GM19467 (cell line): ENCODE data around the gene PTPN4.
"Not testable (repeated sequence)": the region's sequence is repeated elsewhere in the genome, so short reads cannot be mapped to it uniquely, and the experiment has no call there.

Source experiments
- ATAC-seq: cut with Tn5 transposase; IDR thresholded peaks from one replicate; pipeline ENCODE4 v1.9.1; 2021; ENCODE audit warnings: mild to moderate bottlenecking, moderate library complexity; ENCODE audit not compliant: unreplicated experiment

PTPN4 gene

DNA sequence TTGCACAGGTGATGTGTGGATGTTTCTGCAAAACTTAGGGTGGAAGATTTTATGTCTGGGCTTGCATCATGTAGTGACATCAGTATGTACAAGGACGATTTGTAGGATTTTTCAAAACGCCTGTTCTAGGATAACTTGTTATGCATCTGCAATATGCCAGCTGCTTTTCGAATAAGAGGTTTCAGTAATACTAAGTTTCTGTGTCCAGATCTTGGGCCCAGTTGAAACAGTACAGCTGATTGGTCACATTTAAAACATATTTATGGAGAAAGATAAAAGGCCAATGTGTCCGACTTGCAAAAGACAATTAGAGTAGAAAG, 1.2 kb downstream of the PTPN4 start:
- no peak for ATAC-seq

DNA sequence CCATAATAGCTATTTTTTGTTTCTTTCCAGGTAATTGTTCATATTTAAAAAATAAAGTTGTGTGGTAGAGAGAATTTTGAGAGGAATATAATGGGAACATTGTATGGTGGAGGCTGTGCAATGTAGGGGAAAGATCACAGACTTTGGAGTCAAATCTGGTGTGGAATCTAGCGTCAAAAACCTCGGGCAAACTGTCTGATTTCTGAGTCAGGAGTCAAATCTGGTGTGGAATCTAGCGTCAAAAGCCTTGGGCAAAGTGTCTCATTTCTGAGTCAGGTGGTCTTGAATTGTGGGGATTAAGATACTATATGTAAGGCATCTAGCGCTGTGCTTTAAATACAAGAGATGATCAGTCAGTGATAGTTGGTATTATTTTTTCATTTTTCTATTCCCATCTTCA, 5.1 kb downstream of the PTPN4 start:
- no peak for ATAC-seq

DNA sequence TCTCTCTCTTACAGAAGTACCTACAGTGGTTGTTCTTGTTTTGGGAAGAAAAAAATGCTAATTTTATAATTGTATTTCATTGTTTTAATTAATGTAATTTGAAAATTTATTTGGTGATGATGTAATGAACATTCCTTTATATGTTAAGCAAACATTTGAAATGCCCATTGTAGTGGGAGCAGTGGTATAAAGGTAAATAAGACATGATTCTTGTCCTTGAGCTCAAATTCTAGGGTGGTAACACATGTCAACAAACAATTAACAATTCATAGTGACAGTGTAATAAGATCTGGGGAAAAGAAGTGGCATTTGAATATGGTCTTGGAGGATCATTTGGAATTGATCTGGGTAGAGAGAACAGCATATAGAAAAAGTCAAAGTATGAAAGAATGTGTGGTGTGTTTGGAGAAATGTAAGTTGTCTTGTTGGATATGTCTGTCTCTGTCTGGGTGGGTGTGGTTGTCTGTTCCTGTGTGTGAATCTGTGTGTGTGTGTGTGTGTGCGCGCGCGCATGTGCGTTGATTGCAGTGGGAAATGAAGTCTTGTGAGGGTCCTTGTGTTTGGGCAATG, 5.8 kb downstream of the PTPN4 start:
- no peak for ATAC-seq

DNA sequence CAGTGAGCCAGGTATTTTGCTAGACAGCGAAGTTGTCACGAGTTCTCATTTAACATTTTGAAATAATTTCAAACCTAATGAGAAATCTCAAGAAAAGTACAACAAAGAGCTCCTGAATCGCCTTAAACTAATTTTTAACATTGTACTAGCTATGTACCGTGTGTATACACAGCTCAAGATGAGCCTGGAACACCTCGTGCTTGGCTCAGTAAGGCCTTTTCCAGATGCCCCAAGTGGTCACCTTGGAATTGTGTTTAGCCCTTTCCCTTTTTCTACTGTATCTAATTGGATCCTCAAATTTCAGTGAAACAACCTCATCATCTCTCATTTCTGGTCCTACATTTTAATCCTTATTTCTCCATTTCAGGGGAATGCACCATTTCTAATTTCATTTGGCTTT, 7.2 kb downstream of the PTPN4 start:
- ATAC-seq = no peak

DNA sequence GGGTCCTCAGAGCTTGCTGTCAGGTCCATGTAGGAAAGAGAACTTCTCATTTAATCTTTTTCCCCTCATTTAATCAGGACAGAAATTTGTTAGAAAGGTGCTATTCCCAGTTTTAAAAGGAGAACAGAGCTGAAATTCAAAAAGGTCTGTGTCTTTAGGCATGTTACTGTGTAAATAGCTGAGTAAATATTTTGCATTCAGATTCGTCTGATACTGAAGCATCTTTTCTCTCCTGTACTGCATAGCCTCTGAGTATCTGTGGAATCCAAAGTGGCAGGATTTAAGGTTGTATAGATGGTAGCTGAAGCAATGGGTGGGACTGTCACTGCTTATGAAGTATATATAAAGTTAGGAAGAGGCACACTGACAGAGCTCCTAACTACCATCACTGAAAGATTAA, 9.0 kb downstream of the PTPN4 start:
- no peak for ATAC-seq

DNA sequence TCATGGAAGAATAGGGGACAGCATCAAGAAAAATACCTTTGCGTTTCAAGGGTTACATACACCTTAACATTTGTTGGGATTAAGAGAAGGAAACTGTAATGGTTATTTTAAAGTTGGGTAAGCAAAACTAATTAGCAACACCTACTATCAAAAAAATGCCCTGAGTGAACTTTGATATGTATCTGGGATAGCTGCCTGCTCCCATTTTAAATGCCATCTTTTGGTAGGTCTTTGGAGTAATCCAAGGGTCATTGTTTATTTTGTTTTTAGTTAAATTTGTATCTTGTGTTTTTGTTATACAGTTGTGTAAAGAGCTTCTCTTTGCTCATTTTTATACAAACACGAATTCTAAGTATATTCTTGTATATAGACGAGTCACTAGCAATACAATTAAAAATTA, 9.9 kb downstream of the PTPN4 start:
- no peak for ATAC-seq

DNA sequence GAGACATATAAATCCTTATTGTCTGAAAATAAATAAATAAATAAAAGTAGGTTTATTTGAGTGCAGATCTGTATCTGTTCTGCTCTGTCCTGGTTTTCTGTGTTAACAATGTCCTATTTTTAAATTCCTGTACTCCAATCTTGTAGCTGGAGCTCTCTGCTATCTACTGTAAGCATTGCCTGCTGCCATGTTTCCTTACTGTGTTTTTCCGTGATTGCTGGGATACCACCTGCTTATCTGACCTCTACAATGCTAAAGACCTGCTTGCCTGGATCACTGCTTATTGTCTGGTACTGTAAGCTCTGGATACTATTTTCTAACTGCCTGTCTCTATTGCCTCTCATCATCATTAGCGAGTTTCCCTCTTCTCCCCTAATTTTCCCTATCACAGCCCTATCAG, 11.6 kb downstream of the PTPN4 start:
- ATAC-seq = no peak

DNA sequence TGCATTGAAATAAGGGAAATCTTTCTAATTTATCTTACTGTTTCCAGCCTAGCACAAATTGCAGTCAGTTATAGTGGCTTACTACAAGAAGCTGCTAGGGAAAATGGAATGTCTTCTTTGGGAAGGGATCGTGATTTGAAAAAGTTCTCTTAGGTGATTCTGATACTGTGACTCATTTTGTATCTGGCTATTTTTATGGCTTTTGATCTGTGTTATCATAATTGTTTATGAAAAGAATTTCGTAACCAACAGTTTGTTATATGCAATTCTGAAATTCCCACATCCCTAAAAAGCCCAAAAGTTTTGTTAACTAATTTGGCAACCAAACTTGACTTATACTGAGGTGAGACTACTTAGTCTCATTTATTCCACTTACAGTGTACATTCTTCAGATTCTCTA, 12.4 kb downstream of the PTPN4 start:
- ATAC-seq = no peak

DNA sequence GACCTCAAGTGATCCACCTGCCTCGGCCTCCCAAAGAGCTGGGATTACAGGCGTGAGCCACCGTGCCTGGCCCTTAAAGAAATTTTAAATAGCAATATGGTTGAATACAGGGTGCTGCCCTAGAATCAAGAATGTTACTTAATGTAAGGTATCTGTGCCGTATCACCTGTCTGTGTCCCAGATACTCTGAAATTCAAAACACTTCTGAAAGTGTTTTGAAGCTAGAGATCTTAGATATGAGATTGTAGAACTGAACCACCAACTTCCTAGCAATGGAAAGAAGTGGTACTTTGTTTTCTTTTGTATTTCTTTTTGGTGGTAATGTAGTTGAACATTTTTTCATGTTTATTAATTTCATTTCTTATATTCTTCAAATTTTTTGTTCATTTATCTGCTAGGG, 13.0 kb downstream of the PTPN4 start:
- no peak for ATAC-seq

DNA sequence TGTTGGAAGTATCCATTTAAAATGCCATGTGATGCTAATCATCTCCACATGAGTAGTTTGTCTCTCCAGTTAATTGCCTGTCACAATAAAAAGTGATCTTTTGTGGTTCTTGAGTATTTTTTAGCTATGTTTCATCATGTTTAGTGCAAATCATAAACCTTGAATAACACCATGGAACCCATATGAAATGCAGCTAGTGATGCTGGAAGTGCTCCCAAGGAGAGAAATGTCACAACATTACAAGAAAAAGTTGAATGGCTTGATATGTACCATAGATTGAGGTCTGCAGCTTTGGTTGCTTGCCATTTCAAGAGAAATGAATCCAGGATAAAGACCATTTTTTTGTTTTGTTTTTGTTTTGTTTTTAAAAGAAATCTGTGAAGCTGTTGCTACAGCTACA, 14.3 kb downstream of the PTPN4 start:
- no peak for ATAC-seq

DNA sequence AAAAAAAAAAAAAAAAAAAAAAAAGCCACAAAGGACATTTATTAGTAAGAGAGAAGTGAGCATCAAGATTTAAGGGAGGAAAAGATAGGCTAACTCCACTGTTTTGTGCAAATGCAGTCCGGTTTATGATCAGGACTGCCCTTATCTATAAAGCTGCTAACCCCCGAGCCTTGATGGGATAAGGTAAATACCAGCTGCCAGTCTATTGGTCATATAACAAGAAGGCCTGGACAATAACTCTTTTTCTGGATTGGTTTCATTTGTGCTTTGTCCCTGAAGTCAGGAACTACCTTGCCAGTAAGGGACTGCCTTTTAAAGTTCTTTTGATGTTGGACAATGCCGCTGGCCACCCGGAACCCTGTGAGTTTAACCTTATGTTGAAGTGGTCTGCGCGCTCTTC, 15.4 kb downstream of the PTPN4 start:
- no peak for ATAC-seq

DNA sequence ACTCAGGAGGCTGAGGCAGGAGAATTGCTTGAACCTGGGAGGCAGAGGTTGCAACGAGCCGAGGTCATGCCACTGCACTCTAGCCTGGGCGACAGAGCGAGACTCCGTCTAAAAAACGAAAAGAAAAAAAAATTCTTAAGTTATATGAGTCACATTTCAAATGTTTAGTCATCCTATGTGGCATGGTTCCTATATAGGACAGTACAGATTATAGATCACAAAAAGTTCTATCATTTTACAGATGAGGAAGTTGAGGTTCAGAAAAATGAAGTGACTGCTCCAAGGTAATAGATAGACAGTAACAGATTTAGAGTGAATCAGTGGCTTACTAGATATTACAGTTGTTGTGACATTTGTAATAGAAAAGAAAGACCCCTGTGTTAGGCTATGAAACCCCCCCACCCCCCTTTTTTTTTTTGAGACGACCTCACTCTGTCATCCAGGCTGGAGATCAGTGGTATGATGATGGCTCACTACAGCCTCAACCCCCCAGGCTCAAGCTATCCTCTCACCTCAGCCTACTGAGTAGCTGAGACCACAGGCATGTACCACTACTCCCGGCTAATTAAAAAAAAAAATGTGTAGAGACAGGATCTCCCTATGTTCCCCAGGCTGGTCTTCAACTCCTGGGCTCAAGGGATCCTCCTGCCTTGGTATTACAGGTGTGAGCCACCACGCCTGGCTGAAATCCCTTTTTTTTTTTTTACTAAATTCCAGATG, 22.7 kb downstream of the PTPN4 start:
- ATAC-seq = no peak

DNA sequence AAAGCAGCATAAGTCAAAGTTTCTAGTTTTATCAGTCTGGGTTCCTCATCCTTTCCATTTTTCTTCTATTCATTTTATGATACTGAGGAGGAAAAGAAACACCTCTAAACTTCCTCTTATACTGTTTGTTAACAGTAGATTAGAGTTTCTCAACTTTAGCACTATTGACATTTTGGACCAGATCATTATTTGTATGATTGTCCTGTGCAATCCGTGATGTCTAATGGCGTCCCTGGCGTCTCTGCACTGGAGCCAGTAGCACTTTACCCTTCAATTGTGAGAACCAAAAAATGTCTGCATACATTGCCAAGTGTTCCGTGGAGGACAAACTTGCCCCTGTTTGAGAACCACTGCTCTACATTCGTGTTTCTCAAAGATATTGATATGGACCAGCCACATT, 25.2 kb downstream of the PTPN4 start:
- ATAC-seq = no peak

DNA sequence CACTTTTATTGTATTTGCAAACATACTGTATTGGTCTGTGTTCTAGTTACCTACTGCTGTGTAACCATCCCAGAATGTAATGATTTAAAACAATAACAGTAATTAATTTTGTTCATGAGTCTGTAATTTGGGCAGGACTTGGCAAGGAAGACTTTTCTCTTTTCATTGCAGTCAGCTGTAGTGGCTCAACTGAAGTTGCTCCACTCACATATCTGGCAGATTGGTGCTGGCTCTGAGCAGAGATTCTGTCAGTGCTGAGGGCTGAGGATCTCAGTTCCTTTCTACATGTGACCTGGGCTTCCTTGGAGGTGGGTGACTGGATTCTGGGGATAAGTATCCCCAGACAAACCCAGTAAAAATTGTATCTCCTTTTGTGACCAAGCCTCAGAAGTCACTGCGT, 26.6 kb downstream of the PTPN4 start:
- no peak for ATAC-seq

DNA sequence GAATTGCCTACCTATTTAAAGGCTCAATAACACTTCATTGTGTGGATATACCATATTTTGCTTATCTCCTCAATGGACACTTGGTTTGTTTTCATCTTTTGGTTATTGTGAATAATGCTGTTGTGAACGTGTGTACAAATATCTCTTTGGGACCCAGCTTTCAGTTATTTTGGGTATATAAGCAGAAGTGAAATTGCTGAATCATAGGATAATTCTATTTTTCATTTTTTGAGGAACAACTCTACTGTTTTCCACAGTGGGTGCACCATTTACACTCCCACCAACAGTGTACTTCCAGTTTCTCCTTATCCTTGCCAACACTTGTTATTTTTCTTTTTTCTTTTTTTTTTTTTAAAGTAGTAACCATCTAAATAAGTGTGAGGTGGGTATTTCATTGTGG, 29.0 kb downstream of the PTPN4 start:
- no peak for ATAC-seq

DNA sequence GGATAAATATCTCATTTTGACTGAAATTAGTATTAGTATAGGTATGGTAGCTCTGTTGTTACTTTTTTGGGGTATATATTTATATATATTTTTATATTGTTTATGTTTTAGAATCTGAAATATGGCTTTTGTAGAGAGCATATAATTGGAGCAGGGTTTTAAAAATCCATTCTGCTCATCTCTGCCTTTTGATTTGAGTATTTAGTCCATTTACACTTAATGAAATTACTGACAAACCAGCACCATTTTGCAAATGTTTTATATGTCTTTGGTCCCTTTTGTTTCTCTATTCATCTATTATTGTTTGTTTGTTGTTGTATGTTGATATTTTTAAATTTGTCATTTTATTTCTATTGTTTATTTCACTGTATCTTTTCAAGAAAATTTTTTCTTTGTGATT, 30.7 kb downstream of the PTPN4 start:
- ATAC-seq = no peak

DNA sequence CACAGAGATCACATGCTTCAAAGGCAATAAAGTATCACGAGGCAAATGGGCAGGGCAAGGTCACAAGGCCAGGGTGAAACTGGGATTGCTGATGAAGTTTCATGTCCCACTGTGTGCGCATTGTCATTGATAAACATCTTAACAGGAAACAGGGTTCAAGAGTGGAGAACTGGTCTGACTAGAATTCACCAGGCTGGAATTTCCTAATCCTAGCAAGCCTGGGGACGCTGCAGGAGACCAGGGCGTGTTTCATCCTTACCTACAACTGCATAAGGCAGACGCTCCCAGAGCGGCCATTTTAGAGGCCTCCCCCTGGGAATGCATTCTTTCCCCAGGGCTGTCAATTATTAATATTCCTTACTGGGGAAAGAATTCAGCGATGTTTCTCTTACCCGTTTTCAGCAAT, 33.2 kb downstream of the PTPN4 start:
- no peak for ATAC-seq

DNA sequence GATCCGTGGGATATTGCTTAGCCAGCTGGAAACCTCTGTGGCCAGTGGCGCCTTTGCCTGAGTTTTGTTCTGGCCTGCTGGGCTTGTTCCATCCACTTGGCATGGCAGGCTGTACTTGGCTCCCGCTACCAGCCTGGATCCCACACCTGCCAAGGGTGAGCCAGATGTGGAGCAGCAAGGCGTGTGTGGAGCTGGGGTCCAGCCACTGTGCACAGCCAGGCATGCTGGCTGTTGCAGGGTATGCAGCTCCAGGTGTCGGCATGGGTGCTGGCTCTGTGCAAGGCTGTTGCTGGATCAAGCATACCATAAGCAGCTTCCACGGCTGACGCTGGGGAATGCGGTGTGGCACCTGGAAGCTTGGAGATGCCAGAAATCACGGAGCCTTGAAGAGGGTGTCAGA, 34.5 kb downstream of the PTPN4 start:
- ATAC-seq = no peak

DNA sequence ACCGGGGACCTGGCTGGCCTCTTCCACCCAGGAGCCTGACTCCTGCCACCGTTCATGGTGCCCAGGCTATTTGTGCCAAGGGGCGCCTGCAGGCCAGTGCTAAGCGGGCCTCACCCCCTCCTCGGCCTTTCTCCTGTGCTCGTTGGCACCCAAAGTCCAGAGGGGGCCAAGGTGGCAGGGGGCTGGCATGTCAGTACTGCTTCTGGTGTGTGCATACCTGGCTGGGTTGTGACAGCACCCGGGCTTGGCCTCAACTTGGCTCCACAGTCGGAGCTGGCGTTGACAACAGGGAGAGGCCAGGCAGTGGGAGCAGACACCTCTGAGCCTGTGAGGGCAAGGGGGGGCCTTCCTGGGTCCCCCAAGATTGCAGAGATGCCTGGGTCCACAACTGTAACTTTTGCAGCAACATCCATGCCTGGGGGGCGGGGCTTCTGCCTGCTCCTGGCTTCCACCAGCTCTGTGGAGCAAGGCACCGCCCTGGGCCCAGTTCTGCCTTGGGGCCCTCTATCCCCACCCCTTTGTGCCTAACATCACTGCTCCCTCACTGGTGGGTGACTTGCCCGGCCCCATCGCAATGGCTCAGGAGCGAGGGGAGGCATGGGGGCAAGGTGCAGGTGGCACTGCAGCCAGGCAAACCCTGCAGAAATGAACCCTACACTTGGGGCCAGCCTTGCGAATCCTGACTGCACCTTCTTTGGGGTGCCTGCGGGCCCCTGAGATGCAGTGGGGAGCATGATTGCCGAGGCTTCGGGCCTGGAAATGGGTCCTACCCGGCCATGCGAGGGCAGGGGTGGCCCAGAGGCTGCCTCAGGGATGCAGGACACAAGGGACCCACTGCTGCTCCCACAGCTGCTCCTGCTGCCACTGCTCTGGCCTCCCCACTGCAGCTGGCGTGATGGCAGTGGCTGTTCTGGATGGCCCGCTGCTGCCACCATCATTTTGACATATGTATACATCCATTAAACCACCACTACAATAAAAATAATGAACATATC, 35.9 kb downstream of the PTPN4 start:
- ATAC-seq = no peak

DNA sequence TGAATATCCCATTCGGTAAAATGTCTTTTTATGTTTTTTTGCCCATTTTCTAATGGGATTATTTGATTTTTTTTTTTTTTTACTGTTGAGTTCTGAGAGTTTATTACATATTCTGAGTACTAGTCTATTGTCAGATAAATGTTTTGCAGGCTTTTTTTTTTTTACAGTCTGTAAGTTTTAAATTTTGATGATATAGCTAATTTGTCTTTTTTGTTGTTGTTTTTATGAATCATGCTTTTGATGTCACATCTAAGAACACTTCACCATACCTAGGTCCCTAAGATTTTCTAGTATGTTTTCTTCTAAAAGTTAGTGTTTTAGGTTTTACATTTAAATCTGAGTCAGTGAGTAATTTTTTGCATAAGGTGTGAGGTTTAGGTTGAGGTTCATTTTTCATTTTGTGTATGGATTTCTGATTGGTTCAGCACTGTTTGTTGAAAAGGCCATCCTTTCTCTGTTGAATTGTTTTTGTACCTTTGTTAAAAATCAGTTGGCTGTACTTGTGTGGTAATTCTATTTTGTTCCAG, 40.7 kb downstream of the PTPN4 start:
- ATAC-seq = no peak

DNA sequence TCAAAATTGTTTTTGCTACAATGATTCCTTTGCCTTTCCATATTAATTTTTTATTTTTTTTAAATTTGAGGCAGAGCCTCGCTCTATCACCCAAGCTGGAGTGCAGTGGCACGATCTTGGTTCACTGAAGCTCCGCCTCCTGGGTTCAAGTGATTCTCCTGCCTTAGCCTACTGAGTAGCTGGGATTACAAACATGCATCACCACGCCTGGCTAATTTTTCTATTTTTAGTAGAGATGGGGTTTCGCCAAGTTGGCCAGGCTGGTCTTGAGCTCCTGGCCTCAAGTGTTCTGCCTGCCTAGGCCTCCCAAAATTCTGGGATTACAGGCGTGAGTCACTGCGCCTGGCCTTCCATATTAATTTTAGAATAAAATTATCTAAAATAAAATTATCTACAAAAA, 41.3 kb downstream of the PTPN4 start:
- no peak for ATAC-seq

DNA sequence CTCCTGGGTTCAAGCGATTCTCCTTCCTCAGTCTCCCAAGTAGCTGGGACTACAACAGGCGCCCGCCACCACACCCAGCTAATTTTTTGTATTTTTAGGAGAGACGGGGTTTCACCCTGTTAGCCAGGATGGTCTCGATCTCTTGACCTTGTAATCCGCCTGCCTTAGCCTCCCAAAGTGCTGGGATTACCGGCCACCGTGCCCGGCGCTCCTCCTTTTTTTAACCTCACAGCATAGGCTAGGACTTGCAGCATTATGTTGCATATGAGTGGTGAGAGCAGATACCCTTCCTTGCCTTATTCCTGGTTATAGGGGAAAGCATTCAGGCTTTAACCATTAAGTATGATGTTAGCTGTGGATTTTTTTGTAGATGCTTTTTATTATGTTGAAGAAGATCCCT, 42.3 kb downstream of the PTPN4 start:
- not testable (repeated sequence) for ATAC-seq
